Coronary artery (tissue), 2 donors: ENCODE measurements around the gene OCA2.

Experiments
- DNase-seq: peaks from one replicate; pipeline ENCODE4 v3.0.0-alpha.2; 2017; ENCODE audit warnings: low spot score
- H3K27ac ChIP-seq, 2 donors: fragments of 200-600 bp; sonication (generic); one replicate each; pipeline ENCODE4 v1.5.1; 2016 to 2019
- H3K4me3 ChIP-seq: fragments of 200-600 bp; sonication (generic); 2 replicates; pipeline ENCODE4 v1.5.1; 2016; ENCODE audit warnings: mild to moderate bottlenecking, moderate library complexity
- CTCF ChIP-seq: fragments of 200-600 bp; sonication (generic); IDR thresholded peaks from one replicate; pipeline ENCODE4 v1.5.1; 2019; ENCODE audit warnings: antibody characterized with exemption

The OCA2 gene

GRCh38 chr15:27741226-27741860 is 357.8 kb downstream of the OCA2 start:
- no peak for TF ChIP-seq CTCF
- H3K27ac ChIP-seq: no peak overlapping the region
- DNase-seq: no peak

GRCh38 chr15:27734785-27735495 is 364.2 kb downstream of the OCA2 start:
- no peak overlapping the region for H3K4me3 ChIP-seq
- no peak for DNase-seq
- TF ChIP-seq CTCF: no peak
- no peak overlapping the region for H3K27ac ChIP-seq

More at GRCh38 chr15:27741226-27741860, 357.8 kb downstream of the OCA2 start:
- no peak overlapping the region for H3K4me3 ChIP-seq

GRCh38 chr15:27731776-27732175 is 367.3 kb downstream of the OCA2 start:
- no peak overlapping the region for H3K4me3 ChIP-seq
- H3K27ac ChIP-seq: no peak overlapping the region
- no peak for TF ChIP-seq CTCF
- no peak for DNase-seq

- Histone ChIP-seq H3K27ac (no peak overlapping the region), H3K4me3 (no peak overlapping the region)
- no peak for TF ChIP-seq CTCF
- DNase-seq: no peak
These were observed 368.2 kb downstream of the OCA2 start for GRCh38 chr15:27730868-27731267.

GRCh38 chr15:27725731-27726130 is 373.4 kb downstream of the OCA2 start:
- Histone ChIP-seq H3K4me3 (no peak overlapping the region), H3K27ac (no peak overlapping the region)
- TF ChIP-seq CTCF: no peak
- no peak for DNase-seq

- DNase-seq: no peak
- TF ChIP-seq CTCF: no peak
- Histone ChIP-seq H3K4me3 (no peak overlapping the region), H3K27ac (no peak overlapping the region)
These were observed 375.3 kb downstream of the OCA2 start for GRCh38 chr15:27723821-27724220.

GRCh38 chr15:27722102-27722501 is 377.0 kb downstream of the OCA2 start:
- TF ChIP-seq CTCF: no peak
- H3K27ac ChIP-seq: no peak overlapping the region
- H3K4me3 ChIP-seq: no peak overlapping the region
- no peak for DNase-seq
